ENCODE results near the gene LRRC4C.

- TF ChIP-seq, protein P1, sequence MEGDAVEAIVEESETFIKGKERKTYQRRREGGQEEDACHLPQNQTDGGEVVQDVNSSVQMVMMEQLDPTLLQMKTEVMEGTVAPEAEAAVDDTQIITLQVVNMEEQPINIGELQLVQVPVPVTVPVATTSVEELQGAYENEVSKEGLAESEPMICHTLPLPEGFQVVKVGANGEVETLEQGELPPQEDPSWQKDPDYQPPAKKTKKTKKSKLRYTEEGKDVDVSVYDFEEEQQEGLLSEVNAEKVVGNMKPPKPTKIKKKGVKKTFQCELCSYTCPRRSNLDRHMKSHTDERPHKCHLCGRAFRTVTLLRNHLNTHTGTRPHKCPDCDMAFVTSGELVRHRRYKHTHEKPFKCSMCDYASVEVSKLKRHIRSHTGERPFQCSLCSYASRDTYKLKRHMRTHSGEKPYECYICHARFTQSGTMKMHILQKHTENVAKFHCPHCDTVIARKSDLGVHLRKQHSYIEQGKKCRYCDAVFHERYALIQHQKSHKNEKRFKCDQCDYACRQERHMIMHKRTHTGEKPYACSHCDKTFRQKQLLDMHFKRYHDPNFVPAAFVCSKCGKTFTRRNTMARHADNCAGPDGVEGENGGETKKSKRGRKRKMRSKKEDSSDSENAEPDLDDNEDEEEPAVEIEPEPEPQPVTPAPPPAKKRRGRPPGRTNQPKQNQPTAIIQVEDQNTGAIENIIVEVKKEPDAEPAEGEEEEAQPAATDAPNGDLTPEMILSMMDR (IDR thresholded peaks at IDR 0.05; ENCODE audit: low read length) = no peak
- no peak for TF ChIP-seq EZH2 (IDR thresholded peaks at IDR 0.05; ENCODE audit: borderline replicate concordance, low read length)
Measured at GRCh38 chr11:40713083-40713482, 746.4 kb downstream of the LRRC4C start.

All from OCI-LY1 (cell line).